WERI-Rb-1 (cell line): Measurements from ENCODE around the gene ANO2.
"Not testable (repeated sequence)": the region's sequence is repeated elsewhere in the genome, so short reads cannot be mapped to it uniquely, and the experiment has no call there.

ENCODE experiments used
- DNase-seq: peaks from one replicate; pipeline ENCODE4 v3.0.0-alpha.2; 2020
- H3K27ac ChIP-seq: fragments of 250-450 bp; sonication (Bioruptor Pico); 2 replicates; pipeline ENCODE4 v1.5.1; 2020; ENCODE audit warnings: mild to moderate bottlenecking, moderate library complexity
- H3K27me3 ChIP-seq: fragments of 250-450 bp; sonication (Bioruptor Pico); 2 replicates; pipeline ENCODE4 v1.5.1; 2021; ENCODE audit warnings: mild to moderate bottlenecking, low read depth, moderate library complexity; ENCODE audit not compliant: insufficient read depth, severe bottlenecking
- H3K36me3 ChIP-seq: fragments of 250-450 bp; sonication (Bioruptor Pico); 2 replicates; pipeline ENCODE4 v1.5.1; 2020; ENCODE audit warnings: mild to moderate bottlenecking, moderate library complexity
- H3K4me3 ChIP-seq: 2 replicates; pipeline ENCODE4 v1.5.1; 2011; ENCODE audit warnings: low read depth, mild to moderate bottlenecking, control low read depth, low read length
- H3K9me3 ChIP-seq: fragments of 250-450 bp; sonication (Bioruptor Pico); 2 replicates; pipeline ENCODE4 v1.5.1; 2021; ENCODE audit warnings: mild to moderate bottlenecking, moderate library complexity; ENCODE audit not compliant: severe bottlenecking
- TF ChIP-seq, protein P1 (sequence below): IDR thresholded peaks from 2 replicates; pipeline ENCODE4 v1.5.1; 2011; ENCODE audit warnings: low read depth, mild to moderate bottlenecking, control low read depth, inconsistent platforms, low read length

ANO2 gene

DNA sequence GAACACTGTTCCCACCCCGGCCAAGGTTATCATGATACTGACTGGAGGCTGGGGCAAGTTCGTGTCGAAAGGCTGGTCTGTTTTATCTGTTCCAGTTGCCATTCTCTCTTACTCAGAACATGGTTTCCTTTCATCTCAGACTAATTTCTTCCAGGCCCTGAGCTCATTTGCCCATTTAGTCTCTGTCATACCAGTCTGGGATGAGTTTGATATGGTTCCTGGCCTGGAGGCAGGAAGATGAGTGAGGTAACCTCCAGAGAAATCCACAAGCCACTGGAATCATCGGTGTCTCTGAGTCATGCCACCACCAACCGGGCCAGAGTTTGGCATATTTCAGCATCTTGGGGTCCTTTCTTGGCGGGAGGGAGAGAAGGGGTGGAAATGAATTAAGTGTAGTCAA, 398.4 kb downstream of the ANO2 start:
- Histone ChIP-seq H3K9me3 (peaks cover 5% of the 10 kb centered on the region), H3K27ac (no peak overlapping the region), H3K27me3 (no peaks in the 10 kb centered on the region), H3K36me3 (no peaks in the 10 kb centered on the region), H3K4me3 (no peak overlapping the region)
- DNase-seq = no peak
- TF ChIP-seq, protein P1, sequence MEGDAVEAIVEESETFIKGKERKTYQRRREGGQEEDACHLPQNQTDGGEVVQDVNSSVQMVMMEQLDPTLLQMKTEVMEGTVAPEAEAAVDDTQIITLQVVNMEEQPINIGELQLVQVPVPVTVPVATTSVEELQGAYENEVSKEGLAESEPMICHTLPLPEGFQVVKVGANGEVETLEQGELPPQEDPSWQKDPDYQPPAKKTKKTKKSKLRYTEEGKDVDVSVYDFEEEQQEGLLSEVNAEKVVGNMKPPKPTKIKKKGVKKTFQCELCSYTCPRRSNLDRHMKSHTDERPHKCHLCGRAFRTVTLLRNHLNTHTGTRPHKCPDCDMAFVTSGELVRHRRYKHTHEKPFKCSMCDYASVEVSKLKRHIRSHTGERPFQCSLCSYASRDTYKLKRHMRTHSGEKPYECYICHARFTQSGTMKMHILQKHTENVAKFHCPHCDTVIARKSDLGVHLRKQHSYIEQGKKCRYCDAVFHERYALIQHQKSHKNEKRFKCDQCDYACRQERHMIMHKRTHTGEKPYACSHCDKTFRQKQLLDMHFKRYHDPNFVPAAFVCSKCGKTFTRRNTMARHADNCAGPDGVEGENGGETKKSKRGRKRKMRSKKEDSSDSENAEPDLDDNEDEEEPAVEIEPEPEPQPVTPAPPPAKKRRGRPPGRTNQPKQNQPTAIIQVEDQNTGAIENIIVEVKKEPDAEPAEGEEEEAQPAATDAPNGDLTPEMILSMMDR = no peak

DNA sequence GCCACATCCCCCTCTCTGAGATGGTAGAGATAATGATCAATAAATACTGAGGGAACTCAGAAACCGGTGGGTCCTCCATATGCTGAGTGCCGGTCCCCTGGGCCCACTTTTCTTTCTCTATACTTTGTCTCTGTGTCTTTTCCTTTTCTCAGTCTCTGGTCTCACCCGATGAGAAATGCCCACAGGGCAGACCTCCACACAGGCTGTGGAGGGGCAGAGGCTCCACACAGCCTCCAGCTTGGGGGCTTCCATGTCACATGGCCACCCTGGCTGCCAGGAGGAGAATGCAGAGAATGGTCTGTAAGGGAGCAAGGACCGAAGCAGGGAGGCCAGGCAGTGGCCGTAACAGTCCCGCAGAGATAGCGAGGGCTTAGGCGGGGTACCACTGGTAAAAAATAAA, 407.3 kb downstream of the ANO2 start:
- H3K27ac ChIP-seq = no peak overlapping the region

GRCh38 chr12:5537026-5537615, 407.9 kb downstream of the ANO2 start:
- not testable (repeated sequence) for H3K36me3 ChIP-seq, H3K27me3 ChIP-seq, H3K4me3 ChIP-seq, DNase-seq, H3K9me3 ChIP-seq, H3K27ac ChIP-seq

More for the DNA sequence above, 407.3 kb downstream of the ANO2 start:
- H3K27me3 ChIP-seq = no peaks in the 10 kb centered on the region
- no peak overlapping the region for H3K4me3 ChIP-seq
- H3K9me3 ChIP-seq = peaks cover 6% of the 10 kb centered on the region
- DNase-seq = no peak
- TF ChIP-seq, protein P1 = no peak
- H3K36me3 ChIP-seq = no peaks in the 10 kb centered on the region

DNA sequence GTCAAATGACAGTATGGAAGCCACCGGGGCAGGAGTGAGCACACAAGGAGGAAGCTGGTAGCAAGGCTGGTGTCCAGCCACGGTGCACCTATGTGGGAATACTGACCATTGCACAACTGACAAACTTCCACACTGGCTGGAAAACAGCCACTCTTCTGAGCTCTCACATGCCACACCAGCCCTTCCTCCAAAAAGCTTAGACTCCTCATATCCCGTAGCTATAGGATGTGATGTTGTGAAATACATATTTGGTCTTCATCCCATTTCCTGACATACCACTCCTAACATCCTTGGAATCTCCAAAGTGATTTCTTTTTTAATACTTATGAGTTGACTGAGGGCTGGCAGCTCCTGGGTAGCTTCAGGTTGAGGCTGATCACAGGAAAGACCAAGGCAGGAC, 409.5 kb downstream of the ANO2 start:
- DNase-seq = no peak
- no peaks in the 10 kb centered on the region for H3K27me3 ChIP-seq

GRCh38 chr12:5534426-5535199, 410.4 kb downstream of the ANO2 start:
- Histone ChIP-seq H3K27ac (no peak overlapping the region), H3K4me3 (no peak overlapping the region)
- TF ChIP-seq, protein P1 = no peak

More for the DNA sequence above, 409.5 kb downstream of the ANO2 start:
- Histone ChIP-seq H3K9me3 (peaks cover 3% of the 10 kb centered on the region), H3K4me3 (no peak overlapping the region), H3K36me3 (no peaks in the 10 kb centered on the region), H3K27ac (no peak overlapping the region)
- TF ChIP-seq, protein P1 = no peak

DNA sequence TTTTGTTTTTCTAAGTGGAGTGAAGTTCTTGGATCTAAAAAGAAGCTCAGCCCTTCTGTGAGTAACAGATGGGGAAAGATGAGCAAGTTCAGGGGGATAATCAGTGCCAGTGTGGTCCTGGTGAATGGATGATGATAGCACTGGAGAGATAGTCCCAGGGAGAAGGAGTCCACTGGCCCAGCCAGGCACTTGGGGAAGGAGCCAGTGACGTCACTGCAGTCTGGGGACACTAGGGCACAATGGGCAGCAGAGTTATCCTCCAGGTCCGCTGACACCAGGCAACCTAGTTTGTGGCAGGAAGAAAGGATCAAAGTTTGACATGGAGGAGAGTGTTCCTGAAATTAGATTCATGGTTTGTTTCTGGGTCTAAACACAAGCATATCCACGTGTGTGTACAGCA, 411.7 kb downstream of the ANO2 start:
- no peak for DNase-seq
- no peaks in the 10 kb centered on the region for H3K27me3 ChIP-seq
- H3K9me3 ChIP-seq = no peaks in the 10 kb centered on the region
- TF ChIP-seq, protein P1 = no peak
- H3K4me3 ChIP-seq = no peak overlapping the region
- H3K27ac ChIP-seq = no peak overlapping the region
- H3K36me3 ChIP-seq = no peaks in the 10 kb centered on the region

More at GRCh38 chr12:5534426-5535199, 410.4 kb downstream of the ANO2 start:
- H3K36me3 ChIP-seq = no peaks in the 10 kb centered on the region
- H3K27me3 ChIP-seq = no peaks in the 10 kb centered on the region
- no peak for DNase-seq
- H3K9me3 ChIP-seq = no peaks in the 10 kb centered on the region
